SK-N-SH treated with all-trans-retinoic acid at 6 μM for 48 hours (cell line): ENCODE measurements around the gene MANBA.

Experiments
- ATAC-seq: fragments of 200-7000 bp; cut with Tn5 transposase; 3 replicates; pipeline ENCODE4 v1.9.1; 2020; ENCODE audit warnings: mild to moderate bottlenecking, moderate library complexity
- ARNTL ChIP-seq: fragments of 450-650 bp; formaldehyde crosslinking; IDR thresholded peaks from 2 replicates; pipeline ENCODE4 v1.5.0; 2020; ENCODE audit warnings: low read depth, mild to moderate bottlenecking, moderate library complexity, borderline replicate concordance
- BACH2 ChIP-seq: fragments of 250-450 bp; sonication (Bioruptor Pico); IDR thresholded peaks from 2 replicates; pipeline ENCODE4 v1.9.0; 2021; ENCODE audit warnings: mild to moderate bottlenecking, borderline replicate concordance
- CREB5 ChIP-seq: fragments of 250-450 bp; sonication (Bioruptor Pico); IDR thresholded peaks from 2 replicates; pipeline ENCODE4 v1.5.1; 2020; ENCODE audit warnings: low read depth, mild to moderate bottlenecking, moderate library complexity
- CSDC2 ChIP-seq: fragments of 250-450 bp; sonication (Bioruptor Pico); IDR thresholded peaks from 2 replicates; pipeline ENCODE4 v1.5.0; 2020; ENCODE audit warnings: mild to moderate bottlenecking, moderate library complexity
- CSRNP3 ChIP-seq: fragments of 250-450 bp; sonication (Bioruptor Pico); IDR thresholded peaks from 2 replicates; pipeline ENCODE4 v1.5.1; 2021; ENCODE audit warnings: mild to moderate bottlenecking, moderate library complexity
- GLIS3 ChIP-seq: fragments of 250-450 bp; sonication (Bioruptor Pico); IDR thresholded peaks from 2 replicates; pipeline ENCODE4 v1.5.0; 2020; ENCODE audit warnings: mild to moderate bottlenecking, moderate library complexity
- OSR1 ChIP-seq: fragments of 250-450 bp; sonication (Bioruptor Pico); IDR thresholded peaks from 2 replicates; pipeline ENCODE4 v1.8.0; 2022; ENCODE audit warnings: moderate library complexity, mild to moderate bottlenecking, inconsistent platforms
- PPARA ChIP-seq: fragments of 250-450 bp; sonication (Bioruptor Pico); IDR thresholded peaks from 2 replicates; pipeline ENCODE4 v1.5.0; 2020; ENCODE audit warnings: mild to moderate bottlenecking, borderline replicate concordance
- RARB ChIP-seq: fragments of 250-450 bp; sonication (Bioruptor Pico); IDR thresholded peaks from 2 replicates; pipeline ENCODE4 v1.8.0; 2021; ENCODE audit warnings: mild to moderate bottlenecking, moderate library complexity
- SNAI2 ChIP-seq: fragments of 250-450 bp; sonication (Bioruptor Pico); IDR thresholded peaks from 2 replicates; pipeline ENCODE4 v1.5.0; 2020; ENCODE audit warnings: mild to moderate bottlenecking, moderate library complexity
- TCF4 ChIP-seq: fragments of 250-450 bp; sonication (Bioruptor Pico); IDR thresholded peaks from 2 replicates; pipeline ENCODE4 v1.8.0; 2021; ENCODE audit warnings: mild to moderate bottlenecking, moderate library complexity, borderline replicate concordance
- TOX ChIP-seq: fragments of 250-450 bp; sonication (Bioruptor Pico); IDR thresholded peaks from 2 replicates; pipeline ENCODE4 v1.8.0; 2021; ENCODE audit warnings: mild to moderate bottlenecking, moderate library complexity, borderline replicate concordance
- ZC3H10 ChIP-seq: fragments of 250-450 bp; sonication (Bioruptor Pico); IDR thresholded peaks from 2 replicates; pipeline ENCODE4 v1.5.1; 2021; ENCODE audit warnings: mild to moderate bottlenecking, moderate library complexity
- ZFP3 ChIP-seq: fragments of 250-450 bp; sonication (Bioruptor Pico); IDR thresholded peaks from 2 replicates; pipeline ENCODE4 v1.5.0; 2020; ENCODE audit warnings: mild to moderate bottlenecking, moderate library complexity
- ZFP30 ChIP-seq: fragments of 450-650 bp; formaldehyde crosslinking; IDR thresholded peaks from 2 replicates; pipeline ENCODE4 v1.5.0; 2022; ENCODE audit warnings: mild to moderate bottlenecking, moderate library complexity
- ZNF565 ChIP-seq: fragments of 450-650 bp; formaldehyde crosslinking; conservative IDR thresholded peaks from 2 replicates; pipeline ENCODE4 v1.5.0; 2020; ENCODE audit warnings: low read depth, mild to moderate bottlenecking, moderate library complexity
- ZNF8 ChIP-seq: fragments of 450-650 bp; formaldehyde crosslinking; IDR thresholded peaks from 2 replicates; pipeline ENCODE4 v1.5.0; 2020; ENCODE audit warnings: mild to moderate bottlenecking, moderate library complexity
- TF ChIP-seq, protein P1 (sequence below): fragments of 250-450 bp; sonication (Bioruptor Pico); IDR thresholded peaks from 2 replicates; pipeline ENCODE4 v1.8.0; 2020; ENCODE audit warnings: mild to moderate bottlenecking, moderate library complexity, borderline replicate concordance
- TF ChIP-seq, protein P2 (sequence below): fragments of 250-450 bp; sonication (Bioruptor Pico); IDR thresholded peaks from 2 replicates; pipeline ENCODE4 v1.8.0; 2021; ENCODE audit warnings: low read depth, mild to moderate bottlenecking, moderate library complexity, borderline replicate concordance
- TF ChIP-seq, protein P3 (sequence below): fragments of 250-450 bp; sonication (Bioruptor Pico); IDR thresholded peaks from 2 replicates; pipeline ENCODE4 v1.5.0; 2020; ENCODE audit warnings: mild to moderate bottlenecking, moderate library complexity

The MANBA gene

GRCh38 chr4:102794999-102795398, 34.2 kb upstream of the MANBA start:
- TF ChIP-seq ZC3H10 (CRISPR knock-in tag) (no peak), OSR1 (no peak), ZFP3 (CRISPR knock-in tag) (no peak), RARB (CRISPR knock-in tag) (no peak), GLIS3 (CRISPR knock-in tag) (no peak), ZFP30 (CRISPR knock-in tag) (no peak), CREB5 (CRISPR knock-in tag) (no peak)
- TF ChIP-seq, protein P1, sequence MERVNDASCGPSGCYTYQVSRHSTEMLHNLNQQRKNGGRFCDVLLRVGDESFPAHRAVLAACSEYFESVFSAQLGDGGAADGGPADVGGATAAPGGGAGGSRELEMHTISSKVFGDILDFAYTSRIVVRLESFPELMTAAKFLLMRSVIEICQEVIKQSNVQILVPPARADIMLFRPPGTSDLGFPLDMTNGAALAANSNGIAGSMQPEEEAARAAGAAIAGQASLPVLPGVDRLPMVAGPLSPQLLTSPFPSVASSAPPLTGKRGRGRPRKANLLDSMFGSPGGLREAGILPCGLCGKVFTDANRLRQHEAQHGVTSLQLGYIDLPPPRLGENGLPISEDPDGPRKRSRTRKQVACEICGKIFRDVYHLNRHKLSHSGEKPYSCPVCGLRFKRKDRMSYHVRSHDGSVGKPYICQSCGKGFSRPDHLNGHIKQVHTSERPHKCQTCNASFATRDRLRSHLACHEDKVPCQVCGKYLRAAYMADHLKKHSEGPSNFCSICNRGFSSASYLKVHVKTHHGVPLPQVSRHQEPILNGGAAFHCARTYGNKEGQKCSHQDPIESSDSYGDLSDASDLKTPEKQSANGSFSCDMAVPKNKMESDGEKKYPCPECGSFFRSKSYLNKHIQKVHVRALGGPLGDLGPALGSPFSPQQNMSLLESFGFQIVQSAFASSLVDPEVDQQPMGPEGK (CRISPR knock-in tag) = no peak
- no peak for ATAC-seq

DNA sequence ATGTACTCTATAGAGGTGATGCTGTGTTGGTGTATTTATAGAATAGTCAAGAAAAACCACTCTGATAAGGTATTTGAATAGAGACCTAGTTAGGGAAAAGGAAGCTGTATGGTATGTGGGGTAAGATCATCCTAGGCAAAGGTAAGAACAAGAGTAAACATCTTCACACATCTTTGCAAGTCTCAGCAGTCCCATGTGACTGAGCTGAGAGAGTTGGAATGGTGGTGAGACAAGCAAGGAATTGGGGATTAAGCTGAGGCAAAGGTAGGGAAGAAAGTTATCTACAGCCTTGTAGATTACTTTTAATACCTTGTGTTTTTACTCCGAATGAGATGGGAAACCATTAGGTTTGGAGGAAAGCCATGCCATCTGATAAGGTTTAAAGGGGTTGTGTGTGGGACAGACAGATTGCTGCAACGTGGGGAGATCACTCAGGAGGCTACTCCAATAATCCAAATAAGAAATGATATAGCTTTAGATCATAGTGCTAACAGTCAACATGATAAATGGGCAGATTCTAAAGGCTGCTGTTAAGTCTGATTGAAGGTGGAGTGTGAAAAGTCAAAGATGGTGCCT, 31.7 kb upstream of the MANBA start:
- ATAC-seq = no peak
- TF ChIP-seq CSDC2 (CRISPR knock-in tag) (no peak), ARNTL (CRISPR knock-in tag) (no peak), SNAI2 (no peak), ZFP30 (CRISPR knock-in tag) (no peak)
- TF ChIP-seq, protein P2, sequence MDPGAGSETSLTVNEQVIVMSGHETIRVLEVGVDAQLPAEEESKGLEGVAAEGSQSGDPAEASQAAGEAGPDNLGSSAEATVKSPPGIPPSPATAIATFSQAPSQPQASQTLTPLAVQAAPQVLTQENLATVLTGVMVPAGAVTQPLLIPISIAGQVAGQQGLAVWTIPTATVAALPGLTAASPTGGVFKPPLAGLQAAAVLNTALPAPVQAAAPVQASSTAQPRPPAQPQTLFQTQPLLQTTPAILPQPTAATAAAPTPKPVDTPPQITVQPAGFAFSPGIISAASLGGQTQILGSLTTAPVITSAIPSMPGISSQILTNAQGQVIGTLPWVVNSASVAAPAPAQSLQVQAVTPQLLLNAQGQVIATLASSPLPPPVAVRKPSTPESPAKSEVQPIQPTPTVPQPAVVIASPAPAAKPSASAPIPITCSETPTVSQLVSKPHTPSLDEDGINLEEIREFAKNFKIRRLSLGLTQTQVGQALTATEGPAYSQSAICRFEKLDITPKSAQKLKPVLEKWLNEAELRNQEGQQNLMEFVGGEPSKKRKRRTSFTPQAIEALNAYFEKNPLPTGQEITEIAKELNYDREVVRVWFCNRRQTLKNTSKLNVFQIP (CRISPR knock-in tag) = no peak
- TF ChIP-seq, protein P3, sequence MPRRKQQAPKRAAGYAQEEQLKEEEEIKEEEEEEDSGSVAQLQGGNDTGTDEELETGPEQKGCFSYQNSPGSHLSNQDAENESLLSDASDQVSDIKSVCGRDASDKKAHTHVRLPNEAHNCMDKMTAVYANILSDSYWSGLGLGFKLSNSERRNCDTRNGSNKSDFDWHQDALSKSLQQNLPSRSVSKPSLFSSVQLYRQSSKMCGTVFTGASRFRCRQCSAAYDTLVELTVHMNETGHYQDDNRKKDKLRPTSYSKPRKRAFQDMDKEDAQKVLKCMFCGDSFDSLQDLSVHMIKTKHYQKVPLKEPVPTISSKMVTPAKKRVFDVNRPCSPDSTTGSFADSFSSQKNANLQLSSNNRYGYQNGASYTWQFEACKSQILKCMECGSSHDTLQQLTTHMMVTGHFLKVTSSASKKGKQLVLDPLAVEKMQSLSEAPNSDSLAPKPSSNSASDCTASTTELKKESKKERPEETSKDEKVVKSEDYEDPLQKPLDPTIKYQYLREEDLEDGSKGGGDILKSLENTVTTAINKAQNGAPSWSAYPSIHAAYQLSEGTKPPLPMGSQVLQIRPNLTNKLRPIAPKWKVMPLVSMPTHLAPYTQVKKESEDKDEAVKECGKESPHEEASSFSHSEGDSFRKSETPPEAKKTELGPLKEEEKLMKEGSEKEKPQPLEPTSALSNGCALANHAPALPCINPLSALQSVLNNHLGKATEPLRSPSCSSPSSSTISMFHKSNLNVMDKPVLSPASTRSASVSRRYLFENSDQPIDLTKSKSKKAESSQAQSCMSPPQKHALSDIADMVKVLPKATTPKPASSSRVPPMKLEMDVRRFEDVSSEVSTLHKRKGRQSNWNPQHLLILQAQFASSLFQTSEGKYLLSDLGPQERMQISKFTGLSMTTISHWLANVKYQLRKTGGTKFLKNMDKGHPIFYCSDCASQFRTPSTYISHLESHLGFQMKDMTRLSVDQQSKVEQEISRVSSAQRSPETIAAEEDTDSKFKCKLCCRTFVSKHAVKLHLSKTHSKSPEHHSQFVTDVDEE = no peak

GRCh38 chr4:102791318-102791835, 30.6 kb upstream of the MANBA start:
- TF ChIP-seq PPARA (no peak), TOX (CRISPR knock-in tag) (no peak), OSR1 (no peak), GLIS3 (CRISPR knock-in tag) (no peak), CSRNP3 (no peak)
- ATAC-seq = no peak

- ATAC-seq = peak; percentile 57
- TF ChIP-seq ZNF565 (CRISPR knock-in tag) = no peak
- no peak for TF ChIP-seq RARB (CRISPR knock-in tag)
- no peak for TF ChIP-seq GLIS3 (CRISPR knock-in tag)
- no peak for TF ChIP-seq TOX (CRISPR knock-in tag)
- no peak for TF ChIP-seq ZFP3 (CRISPR knock-in tag)
- peak; percentile 66; the same call in 1 of the 2 replicates for TF ChIP-seq BACH2 (CRISPR knock-in tag)
- no peak for TF ChIP-seq ZNF8 (CRISPR knock-in tag)
- TF ChIP-seq ZC3H10 (CRISPR knock-in tag) = 0 out of 2 replicates have a peak, but pooled peaks have one; percentile 26
- TF ChIP-seq ARNTL (CRISPR knock-in tag) = no peak
- TF ChIP-seq, protein P1 (CRISPR knock-in tag) = peak; percentile 6; the same call in 1 of the 2 replicates
- no peak for TF ChIP-seq TCF4
- no peak for TF ChIP-seq CREB5 (CRISPR knock-in tag)
- no peak for TF ChIP-seq SNAI2
- TF ChIP-seq CSRNP3 = no peak
- no peak for TF ChIP-seq CSDC2 (CRISPR knock-in tag)
- TF ChIP-seq PPARA = no peak
- TF ChIP-seq ZFP30 (CRISPR knock-in tag) = no peak
Measured at GRCh38 chr4:102789317-102789717, 28.5 kb upstream of the MANBA start.
